ENCODE data around the gene TENM3.

TENM3 gene

GRCh38 chr4:182292612-182293011 lies 49.4 kb downstream of the TENM3 start:
- Histone ChIP-seq H3K9me3 (ENCODE audit: control insufficient read depth in 1 of 2, low read length in 2 of 2) (no peaks in the 10 kb centered on the region), H3K4me3 (ENCODE audit: low read depth in 1 of 2, low read length in 2 of 2) (no peak overlapping the region), H3K27ac (ENCODE audit: low read length) (no peak overlapping the region), H3K36me3 (ENCODE audit: control insufficient read depth in 1 of 2, insufficient read depth in 2 of 2, low read length in 2 of 2) (no peaks in the 10 kb centered on the region), H3K4me1 (ENCODE audit: control insufficient read depth in 1 of 2, insufficient read depth in 2 of 2, low read length in 2 of 2) (no peaks in the 10 kb centered on the region), H3K27me3 (ENCODE audit: low read depth, low read length) (no peaks in the 10 kb centered on the region)

DNA sequence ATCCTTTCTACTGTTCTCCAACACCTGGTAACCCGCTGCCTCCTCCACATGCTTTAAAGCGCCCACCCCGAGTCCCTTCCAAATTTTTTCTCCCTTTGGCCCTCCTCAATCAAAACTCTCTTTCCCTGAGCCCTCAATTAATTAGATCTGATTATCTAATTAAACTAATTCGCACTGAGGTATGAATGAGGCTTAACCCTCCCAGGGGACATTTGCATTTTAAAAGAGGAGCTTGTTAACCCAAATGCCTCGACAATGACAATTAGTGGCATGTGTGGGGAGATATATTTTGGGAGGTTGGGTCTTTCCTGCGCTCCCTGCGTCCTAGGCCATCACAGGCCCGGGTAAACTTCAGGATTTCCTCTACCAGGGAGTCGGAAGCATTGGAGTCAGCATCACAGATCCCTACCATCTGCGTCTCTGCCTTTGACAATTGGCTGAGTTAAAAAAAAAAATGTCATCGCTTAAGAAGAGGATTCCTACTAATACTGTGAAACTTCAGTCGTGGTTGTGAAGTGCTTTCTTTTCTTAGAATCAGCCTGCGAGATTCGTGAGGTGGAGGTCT lies 50.6 kb downstream of the TENM3 start:
- Histone ChIP-seq H3K4me3 (ENCODE audit: low read depth in 1 of 2, low read length in 2 of 2) (no peak overlapping the region), H3K27ac (ENCODE audit: low read length) (no peak overlapping the region), H3K4me1 (ENCODE audit: control insufficient read depth in 1 of 2, insufficient read depth in 2 of 2, low read length in 2 of 2) (no peaks in the 10 kb centered on the region), H3K9me3 (ENCODE audit: control insufficient read depth in 1 of 2, low read length in 2 of 2) (no peaks in the 10 kb centered on the region), H3K27me3 (ENCODE audit: low read depth, low read length) (no peaks in the 10 kb centered on the region), H3K36me3 (ENCODE audit: control insufficient read depth in 1 of 2, insufficient read depth in 2 of 2, low read length in 2 of 2) (no peaks in the 10 kb centered on the region)

DNA sequence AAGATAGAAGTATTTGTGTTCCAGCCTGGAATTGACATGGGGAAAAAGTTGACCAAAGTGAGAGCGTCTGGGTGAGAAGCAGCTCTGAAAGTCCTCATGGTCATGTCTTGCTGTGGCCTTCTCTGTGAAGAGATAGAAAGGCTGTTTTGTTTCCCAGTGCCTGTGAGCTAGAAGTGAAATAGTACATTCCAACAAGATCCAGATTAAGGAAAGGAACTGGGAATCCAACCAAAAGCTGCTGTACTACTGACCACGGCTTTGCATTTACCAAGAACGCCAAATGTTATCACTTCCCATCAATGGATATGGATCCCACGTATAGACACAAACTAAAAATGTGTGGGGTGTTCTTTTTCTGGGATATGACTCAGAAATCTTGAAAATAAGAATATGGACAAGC lies 51.2 kb downstream of the TENM3 start:
- Histone ChIP-seq H3K27me3 (ENCODE audit: low read depth, low read length) (no peaks in the 10 kb centered on the region), H3K4me3 (ENCODE audit: low read depth in 1 of 2, low read length in 2 of 2) (no peak overlapping the region), H3K36me3 (ENCODE audit: control insufficient read depth in 1 of 2, insufficient read depth in 2 of 2, low read length in 2 of 2) (no peaks in the 10 kb centered on the region), H3K4me1 (ENCODE audit: control insufficient read depth in 1 of 2, insufficient read depth in 2 of 2, low read length in 2 of 2) (no peaks in the 10 kb centered on the region), H3K9me3 (ENCODE audit: control insufficient read depth in 1 of 2, low read length in 2 of 2) (no peaks in the 10 kb centered on the region), H3K27ac (ENCODE audit: low read length) (no peak overlapping the region)

GRCh38 chr4:182297659-182298058 lies 54.5 kb downstream of the TENM3 start:
- H3K9me3 ChIP-seq (ENCODE audit: control insufficient read depth in 1 of 2, low read length in 2 of 2): no peaks in the 10 kb centered on the region
- H3K36me3 ChIP-seq (ENCODE audit: control insufficient read depth in 1 of 2, insufficient read depth in 2 of 2, low read length in 2 of 2): no peaks in the 10 kb centered on the region
- H3K4me1 ChIP-seq (ENCODE audit: control insufficient read depth in 1 of 2, insufficient read depth in 2 of 2, low read length in 2 of 2): no peaks in the 10 kb centered on the region
- no peak overlapping the region for H3K27ac ChIP-seq (ENCODE audit: low read length)
- no peak overlapping the region for H3K4me3 ChIP-seq (ENCODE audit: low read depth in 1 of 2, low read length in 2 of 2)
- H3K27me3 ChIP-seq (ENCODE audit: low read depth, low read length): no peaks in the 10 kb centered on the region

GRCh38 chr4:182301736-182302135 lies 58.5 kb downstream of the TENM3 start:
- H3K27ac ChIP-seq (ENCODE audit: low read length): no peak overlapping the region
- no peak overlapping the region for H3K4me3 ChIP-seq (ENCODE audit: low read depth in 1 of 2, low read length in 2 of 2)
- H3K9me3 ChIP-seq (ENCODE audit: control insufficient read depth in 1 of 2, low read length in 2 of 2): no peaks in the 10 kb centered on the region
- H3K27me3 ChIP-seq (ENCODE audit: low read depth, low read length): no peaks in the 10 kb centered on the region
- no peaks in the 10 kb centered on the region for H3K36me3 ChIP-seq (ENCODE audit: control insufficient read depth in 1 of 2, insufficient read depth in 2 of 2, low read length in 2 of 2)
- H3K4me1 ChIP-seq (ENCODE audit: control insufficient read depth in 1 of 2, insufficient read depth in 2 of 2, low read length in 2 of 2): no peaks in the 10 kb centered on the region

DNA sequence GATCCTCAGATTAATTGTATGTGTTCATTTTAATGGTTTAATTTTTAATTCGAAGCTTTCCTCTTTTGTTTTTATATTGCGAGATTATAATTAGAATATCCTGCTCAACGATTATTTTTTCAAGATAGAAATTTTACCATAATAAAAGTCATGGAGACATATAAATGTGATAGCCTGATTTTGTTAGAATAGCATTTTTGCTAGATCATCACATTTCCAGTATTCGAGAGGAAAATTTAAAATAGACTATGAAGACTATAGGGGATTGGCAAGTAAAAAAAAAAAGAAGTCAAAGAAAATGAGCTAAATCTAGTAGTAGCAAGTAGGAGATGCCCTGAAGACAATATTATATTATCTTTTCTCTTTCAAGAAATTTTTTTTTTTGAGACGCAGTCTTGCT lies 60.6 kb downstream of the TENM3 start:
- H3K36me3 ChIP-seq (ENCODE audit: control insufficient read depth in 1 of 2, insufficient read depth in 2 of 2, low read length in 2 of 2): no peaks in the 10 kb centered on the region
- H3K27ac ChIP-seq (ENCODE audit: low read length): no peak overlapping the region
- no peaks in the 10 kb centered on the region for H3K4me1 ChIP-seq (ENCODE audit: control insufficient read depth in 1 of 2, insufficient read depth in 2 of 2, low read length in 2 of 2)
- no peaks in the 10 kb centered on the region for H3K27me3 ChIP-seq (ENCODE audit: low read depth, low read length)
- H3K9me3 ChIP-seq (ENCODE audit: control insufficient read depth in 1 of 2, low read length in 2 of 2): no peaks in the 10 kb centered on the region
- no peak overlapping the region for H3K4me3 ChIP-seq (ENCODE audit: low read depth in 1 of 2, low read length in 2 of 2)

DNA sequence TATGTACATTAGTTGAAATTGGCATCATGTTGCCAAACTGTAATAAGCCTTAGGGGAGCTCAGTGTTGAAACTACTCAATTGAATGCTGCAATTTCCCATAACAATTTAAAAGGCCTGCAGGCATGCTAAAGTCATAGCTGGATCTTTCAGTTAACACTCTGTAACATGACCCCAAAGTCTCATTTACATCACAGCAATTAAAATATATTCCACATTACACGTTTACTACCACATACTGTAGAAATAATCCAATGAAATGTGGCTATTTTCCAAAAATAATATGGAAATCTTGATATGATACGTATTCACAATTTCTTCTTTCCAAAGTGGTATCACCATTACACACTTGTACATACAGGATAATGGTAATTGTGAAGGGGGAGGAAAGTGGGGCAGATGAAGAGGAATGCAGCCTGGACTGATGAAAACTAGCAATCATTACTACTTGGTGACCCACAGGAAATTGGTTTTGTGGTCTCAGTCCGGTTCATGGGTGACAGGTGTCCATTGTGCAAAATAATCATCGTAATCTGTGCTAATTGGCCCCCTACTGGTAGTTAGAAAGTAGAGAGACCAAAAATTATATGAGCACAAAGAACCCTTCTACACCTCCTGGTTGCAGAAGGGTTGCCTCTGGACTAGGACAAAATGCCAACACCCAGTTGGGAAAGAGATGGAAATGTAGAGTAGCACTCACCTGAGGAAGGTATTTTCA lies 63.7 kb downstream of the TENM3 start:
- Histone ChIP-seq H3K27me3 (ENCODE audit: low read depth, low read length) (no peaks in the 10 kb centered on the region), H3K4me1 (ENCODE audit: control insufficient read depth in 1 of 2, insufficient read depth in 2 of 2, low read length in 2 of 2) (no peaks in the 10 kb centered on the region), H3K36me3 (ENCODE audit: control insufficient read depth in 1 of 2, insufficient read depth in 2 of 2, low read length in 2 of 2) (no peaks in the 10 kb centered on the region), H3K4me3 (ENCODE audit: low read depth in 1 of 2, low read length in 2 of 2) (no peak overlapping the region), H3K27ac (ENCODE audit: low read length) (no peak overlapping the region), H3K9me3 (ENCODE audit: control insufficient read depth in 1 of 2, low read length in 2 of 2) (no peaks in the 10 kb centered on the region)

GRCh38 chr4:182307746-182308145 lies 64.5 kb downstream of the TENM3 start:
- no peaks in the 10 kb centered on the region for H3K4me1 ChIP-seq (ENCODE audit: control insufficient read depth in 1 of 2, insufficient read depth in 2 of 2, low read length in 2 of 2)
- no peaks in the 10 kb centered on the region for H3K9me3 ChIP-seq (ENCODE audit: control insufficient read depth in 1 of 2, low read length in 2 of 2)
- H3K4me3 ChIP-seq (ENCODE audit: low read depth in 1 of 2, low read length in 2 of 2): no peak overlapping the region
- no peak overlapping the region for H3K27ac ChIP-seq (ENCODE audit: low read length)
- H3K27me3 ChIP-seq (ENCODE audit: low read depth, low read length): no peaks in the 10 kb centered on the region
- H3K36me3 ChIP-seq (ENCODE audit: control insufficient read depth in 1 of 2, insufficient read depth in 2 of 2, low read length in 2 of 2): no peaks in the 10 kb centered on the region

DNA sequence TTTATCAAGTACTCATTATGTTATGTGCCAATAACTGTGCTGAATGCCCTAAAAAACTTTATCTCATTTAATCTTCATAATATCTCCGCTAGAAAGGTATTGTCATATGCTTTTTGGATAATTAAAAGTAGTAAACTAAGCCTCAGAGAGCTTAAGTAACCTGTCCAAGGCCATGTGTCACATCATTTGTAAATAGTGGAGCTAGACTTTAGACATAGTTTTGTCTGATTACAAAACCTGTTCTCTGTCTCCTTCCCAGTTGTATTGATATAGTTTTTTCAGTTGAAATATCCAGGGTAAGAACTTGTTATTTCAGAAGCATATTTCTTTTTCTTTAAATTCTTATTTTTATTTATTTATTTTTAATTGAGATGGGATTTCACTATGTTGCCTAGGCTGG lies 66.7 kb downstream of the TENM3 start:
- Histone ChIP-seq H3K27me3 (ENCODE audit: low read depth, low read length) (no peaks in the 10 kb centered on the region), H3K4me3 (ENCODE audit: low read depth in 1 of 2, low read length in 2 of 2) (no peak overlapping the region), H3K36me3 (ENCODE audit: control insufficient read depth in 1 of 2, insufficient read depth in 2 of 2, low read length in 2 of 2) (no peaks in the 10 kb centered on the region), H3K27ac (ENCODE audit: low read length) (no peak overlapping the region), H3K4me1 (ENCODE audit: control insufficient read depth in 1 of 2, insufficient read depth in 2 of 2, low read length in 2 of 2) (no peaks in the 10 kb centered on the region), H3K9me3 (ENCODE audit: control insufficient read depth in 1 of 2, low read length in 2 of 2) (peaks cover 0 to 3% of the 10 kb centered on the region in 2 donors)

GRCh38 chr4:182310316-182310715 lies 67.1 kb downstream of the TENM3 start:
- no peak overlapping the region for H3K4me3 ChIP-seq (ENCODE audit: low read depth in 1 of 2, low read length in 2 of 2)
- no peaks in the 10 kb centered on the region for H3K27me3 ChIP-seq (ENCODE audit: low read depth, low read length)
- H3K27ac ChIP-seq (ENCODE audit: low read length): no peak overlapping the region
- H3K36me3 ChIP-seq (ENCODE audit: control insufficient read depth in 1 of 2, insufficient read depth in 2 of 2, low read length in 2 of 2): no peaks in the 10 kb centered on the region
- H3K4me1 ChIP-seq (ENCODE audit: control insufficient read depth in 1 of 2, insufficient read depth in 2 of 2, low read length in 2 of 2): no peaks in the 10 kb centered on the region
- H3K9me3 ChIP-seq (ENCODE audit: control insufficient read depth in 1 of 2, low read length in 2 of 2): peaks cover 0 to 3% of the 10 kb centered on the region in 2 donors

GRCh38 chr4:182310962-182311361 lies 67.8 kb downstream of the TENM3 start:
- H3K27ac ChIP-seq (ENCODE audit: low read length): no peak overlapping the region
- peaks cover 0 to 3% of the 10 kb centered on the region in 2 donors for H3K9me3 ChIP-seq (ENCODE audit: control insufficient read depth in 1 of 2, low read length in 2 of 2)
- H3K4me1 ChIP-seq (ENCODE audit: control insufficient read depth in 1 of 2, insufficient read depth in 2 of 2, low read length in 2 of 2): no peaks in the 10 kb centered on the region
- no peak overlapping the region for H3K4me3 ChIP-seq (ENCODE audit: low read depth in 1 of 2, low read length in 2 of 2)
- no peaks in the 10 kb centered on the region for H3K36me3 ChIP-seq (ENCODE audit: control insufficient read depth in 1 of 2, insufficient read depth in 2 of 2, low read length in 2 of 2)
- no peaks in the 10 kb centered on the region for H3K27me3 ChIP-seq (ENCODE audit: low read depth, low read length)

- Histone ChIP-seq H3K9me3 (ENCODE audit: control insufficient read depth in 1 of 2, low read length in 2 of 2) (peaks cover 0 to 3% of the 10 kb centered on the region in 2 donors), H3K36me3 (ENCODE audit: control insufficient read depth in 1 of 2, insufficient read depth in 2 of 2, low read length in 2 of 2) (no peaks in the 10 kb centered on the region), H3K27ac (ENCODE audit: low read length) (no peak overlapping the region), H3K4me1 (ENCODE audit: control insufficient read depth in 1 of 2, insufficient read depth in 2 of 2, low read length in 2 of 2) (no peaks in the 10 kb centered on the region), H3K27me3 (ENCODE audit: low read depth, low read length) (no peaks in the 10 kb centered on the region), H3K4me3 (ENCODE audit: low read depth in 1 of 2, low read length in 2 of 2) (no peak overlapping the region)
These were observed 71.3 kb downstream of the TENM3 start for GRCh38 chr4:182314537-182314936.

Measured in muscle layer of duodenum (tissue), 2 donors.